Natural killer cell (primary cell): ENCODE measurements around the gene ZNF141. TPM values are rescaled to one million over a fixed set of nuclear protein-coding genes. Genes with fewer than 3 reads are reported as not detected.

Experiments used
- ATAC-seq, 3 donors: fragments of 150-1000 bp in 2 of 3; fragments of 200-7000 bp in 1 of 3; cut with Tn5 transposase; 1 replicate in 1 of 3; 2 replicates in 2 of 3; pipeline ENCODE4 v1.10.0; 2021; ENCODE audit warnings: mild to moderate bottlenecking in 2 of 3, moderate library complexity in 2 of 3
- DNase-seq, 2 donors: peaks; one replicate each; pipeline versions ENCODE4 v3.0.0 to v3.0.0-alpha.2; 2013 to 2021; ENCODE audit warnings: mixed read lengths in 1 of 2
- H3K27ac ChIP-seq: one replicate; pipeline ENCODE4 v1.5.1; 2013; ENCODE audit warnings: mild to moderate bottlenecking, low read length
- H3K27me3 ChIP-seq: one replicate; pipeline ENCODE4 v1.6.1; 2013; ENCODE audit warnings: low read length; ENCODE audit not compliant: control insufficient read depth, insufficient read depth
- H3K36me3 ChIP-seq: one replicate; pipeline ENCODE4 v1.6.1; 2013; ENCODE audit warnings: low read length; ENCODE audit not compliant: control insufficient read depth, insufficient read depth
- H3K4me1 ChIP-seq: one replicate; pipeline ENCODE4 v1.6.1; 2013; ENCODE audit warnings: low read length; ENCODE audit not compliant: control insufficient read depth, insufficient read depth
- H3K4me3 ChIP-seq: one replicate; pipeline ENCODE4 v1.5.1; 2013; ENCODE audit warnings: low read length
- H3K9me3 ChIP-seq: one replicate; pipeline ENCODE4 v1.6.1; 2013; ENCODE audit warnings: low read length; ENCODE audit not compliant: control insufficient read depth, insufficient read depth
- H3K27ac Mint-ChIP-seq, 2 donors: one replicate each; pipeline ENCODE4 v1.8.0; 2022; ENCODE audit warnings: mild to moderate bottlenecking in 2 of 2, mixed read lengths in 2 of 2, moderate library complexity in 1 of 2
- H3K27me3 Mint-ChIP-seq, 2 donors: one replicate each; pipeline ENCODE4 v1.8.0; 2022; ENCODE audit warnings: low read depth in 2 of 2, mixed read lengths in 2 of 2
- H3K36me3 Mint-ChIP-seq: one replicate; pipeline ENCODE4 v1.8.0; 2022; ENCODE audit warnings: mixed read lengths
- H3K4me1 Mint-ChIP-seq, 2 donors: one replicate each; pipeline ENCODE4 v1.8.0; 2022; ENCODE audit warnings: mixed read lengths in 2 of 2
- H3K4me3 Mint-ChIP-seq: one replicate; pipeline ENCODE4 v1.8.0; 2022; ENCODE audit warnings: mild to moderate bottlenecking, moderate library complexity, mixed read lengths
- H3K9me3 Mint-ChIP-seq, 2 donors: one replicate each; pipeline ENCODE4 v1.8.0; 2022; ENCODE audit warnings: mixed read lengths in 2 of 2
- CTCF ChIP-seq: fragments of 200-600 bp; IDR thresholded peaks from one replicate; pipeline ENCODE4 v1.8.0; 2022; ENCODE audit warnings: antibody characterized with exemption
- whole genome bisulfite sequencing: methylation state at CpG from one replicate; pipeline ENCODE4 v1.1.7; 2013; ENCODE audit warnings: missing lambda C conversion rate; ENCODE audit not compliant: insufficient coverage; 5-methylcytosine and 5-hydroxymethylcytosine counted together
- intact Hi-C: fragments of 100-400 bp; cut with micrococcal nuclease; formaldehyde crosslinking; loops from one replicate; pipeline ENCODE4 v1.14.2; 2022
- total RNA-seq, 4 donors: library from RNA; stranded (reverse); fragments of 120-200 nt in 1 of 4; gene quantifications; one replicate each; pipeline versions ENCODE4 v1.2.3 to v1.2.4, GENCODE V29; 2013 to 2022

ZNF141 gene
- 10 to 100 TPM; 20.1 to 24.4 (median 23.6) TPM for total RNA-seq
- total RNA-seq (2013): 67.4 TPM

GRCh38 chr4:337143-337931 lies at the start of gene ZNF141:
Gene ZNF141, plus strand, starts transcription at chr4:337814. Its CDS starts 170 bp downstream, at chr4:337984.
- no peaks in the 10 kb centered on the region for H3K9me3 Mint-ChIP-seq
- Histone ChIP-seq H3K4me1 (peaks cover 18% of the 10 kb centered on the region), H3K27me3 (no peaks in the 10 kb centered on the region), H3K36me3 (no peaks in the 10 kb centered on the region), H3K27ac (peak within 1 kb of the TSS; percentile 99), H3K9me3 (peaks cover 4% of the 10 kb centered on the region), H3K4me3 (peak within 1 kb of the TSS; percentile 97)
- no peaks in the 10 kb centered on the region for H3K36me3 Mint-ChIP-seq
- H3K27me3 Mint-ChIP-seq: no peaks in the 10 kb centered on the region
- H3K4me1 Mint-ChIP-seq: peaks cover 43 to 45% of the 10 kb centered on the region in 2 donors
- peak within 1 kb of the TSS; percentile 100 for H3K4me3 Mint-ChIP-seq
- peak; percentile 87 to 95 (median 89) for ATAC-seq
- peak; percentile 88 to 96 for DNase-seq
- TF ChIP-seq CTCF: no peak
- intact Hi-C loops: loop anchor here (1.0 to 5.0 kb wide), 3 partner anchors 137 to 215 kb away; partner anchors contain the start of genes PIGG, ZNF718 and ZNF721
- WGBS: 0% methylated on average over 59 of the region's 59 CpGs
- peak within 1 kb of the TSS; percentile 99 for H3K27ac Mint-ChIP-seq

- Histone ChIP-seq H3K27me3 (no peaks in the 10 kb centered on the region), H3K4me3 (no peak overlapping the region), H3K36me3 (no peaks in the 10 kb centered on the region), H3K27ac (no peak overlapping the region), H3K9me3 (peaks cover 29% of the 10 kb centered on the region), H3K4me1 (no peaks in the 10 kb centered on the region)
- Mint-ChIP-seq H3K27ac (no peak overlapping the region), H3K4me1 (no peaks in the 10 kb centered on the region), H3K9me3 (peaks cover 5 to 8% of the 10 kb centered on the region in 2 donors), H3K36me3 (peaks cover 23% of the 10 kb centered on the region), H3K27me3 (no peaks in the 10 kb centered on the region), H3K4me3 (no peak overlapping the region)
- no peak for ATAC-seq
- no peak for TF ChIP-seq CTCF
- intact Hi-C loops: no loop called here
- 86% methylated on average over 2 of the region's 2 CpGs for WGBS
- DNase-seq: no peak
These were observed 48.7 kb upstream of the ZNF141 start for GRCh38 chr4:288891-289290.

- DNase-seq (no peak), ATAC-seq (no peak)
- peaks cover 15% of the 10 kb centered on the region for H3K9me3 ChIP-seq
- H3K36me3 ChIP-seq: no peaks in the 10 kb centered on the region
- H3K36me3 Mint-ChIP-seq: peaks cover 9% of the 10 kb centered on the region
- H3K9me3 Mint-ChIP-seq: peaks cover 2 to 3% of the 10 kb centered on the region in 2 donors
- no peaks in the 10 kb centered on the region for H3K27me3 ChIP-seq
- H3K4me1 ChIP-seq: no peaks in the 10 kb centered on the region
- intact Hi-C loops: no loop called here
- no peaks in the 10 kb centered on the region for H3K4me1 Mint-ChIP-seq
- H3K4me3 Mint-ChIP-seq: no peak overlapping the region
- no peaks in the 10 kb centered on the region for H3K27me3 Mint-ChIP-seq
- no peak overlapping the region for H3K4me3 ChIP-seq
- WGBS: 94% methylated on average over 2 of the region's 3 CpGs
- no peak overlapping the region for H3K27ac Mint-ChIP-seq
- H3K27ac ChIP-seq: no peak overlapping the region
- no peak for TF ChIP-seq CTCF
These were observed 42.9 kb upstream of the ZNF141 start for GRCh38 chr4:294732-295131.
